Pancreas (tissue), 10 donors: ENCODE measurements around the gene SPHKAP. TPM values are rescaled to one million over a fixed set of nuclear protein-coding genes. Genes with fewer than 3 reads are reported as not detected.
A peak's percentile ranks its signal among the peaks of the same experiment; 100 is the strongest.

Source experiments
- ATAC-seq, 4 donors: fragments of 200-7000 bp; cut with Tn5 transposase; one replicate each; pipeline versions ENCODE4 v1.8.0 to v1.9.1; 2020; ENCODE audit warnings: mild to moderate bottlenecking in 4 of 4, moderate library complexity in 4 of 4
- DNase-seq, 6 donors: peaks; one replicate each; pipeline ENCODE4 v3.0.0-alpha.2; 2020
- FAIRE-seq: peaks from 2 replicates; lab custom pipeline; 2012; peaks lifted over from hg19 to GRCh38; lab: Jason Lieb, UNC
- H3K27ac ChIP-seq, 4 donors: fragments of 200-600 bp; sonication (generic); 1 replicate in 3 of 4; 2 replicates in 1 of 4; pipeline versions ENCODE4 v1.5.0 to v1.8.0; 2020
- H3K27me3 ChIP-seq, 4 donors: fragments of 200-600 bp; one replicate each; pipeline ENCODE4 v1.8.0; 2021
- H3K36me3 ChIP-seq, 3 donors: fragments of 200-600 bp; sonication (generic) in 1 of 3; one replicate each; pipeline versions ENCODE4 v1.5.0 to v1.8.0; 2020 to 2021
- H3K4me1 ChIP-seq, 3 donors: fragments of 200-600 bp; one replicate each; pipeline ENCODE4 v1.8.0; 2021
- H3K4me3 ChIP-seq, 4 donors: fragments of 200-600 bp; sonication (generic) in 2 of 4; one replicate each; pipeline versions ENCODE4 v1.5.0 to v1.8.0; 2020 to 2021
- H3K9me3 ChIP-seq, 4 donors: fragments of 200-600 bp; one replicate each; pipeline ENCODE4 v1.8.0; 2021
- WGBS, 2 donors: extraction: QIAGEN DNeasy Blood & Tissue Kit; methylation state at CpG; one replicate each; pipeline ENCODE4 v1.1.7; 2013; 5-methylcytosine and 5-hydroxymethylcytosine counted together
- intact Hi-C, 3 donors: fragments of 100-400 bp; cut with DNase I; formaldehyde crosslinking; loops; one replicate each; pipeline versions ENCODE4 v1.11.1 to v1.14.2; 2022
- polyA plus RNA-seq, 2 donors: library from polyadenylated mRNA; stranded (reverse); fragments of 200-250 nt; gene quantifications; one replicate each; pipeline ENCODE4 v1.2.3, GENCODE V29; 2013
- total RNA-seq, 6 donors: library from RNA; stranded (reverse); fragmentation: NEBNext Ultra II Directional in 4 of 6; extraction: Animal tissue kit (Norgen Biotek cat#: 25700) in 4 of 6; gene quantifications; one replicate each; pipeline versions ENCODE4 v1.2.1 to v1.2.4, GENCODE V29; 2021 to 2023
- TF ChIP-seq, protein P1 (sequence below), 4 donors: fragments of 200-600 bp; sonication (generic) in 3 of 4; IDR thresholded peaks; one replicate each; pipeline versions ENCODE4 v1.5.0 to v1.8.0; 2021; ENCODE audit warnings: antibody characterized with exemption in 4 of 4
- donor health status: healthy with polysubstance abuse.
- donor health status: DM: no; HTN: no; CAD: no; lungs with moderate emphysema.
- donor health status: DM: no; HTN: no; CAD: no.
- donor health status: control.
- donor health status: control.
- donor health status: Bipolar disorder and iron deficiency.
- donor health status: DM: yes; HTN: yes; CAD: no.
- donor health status: DM: no; HTN: no; CAD: no.
- donor health status: DM: no; HTN: no; CAD: no.
- donor health status: DM: yes; HTN: yes; CAD: no.

The SPHKAP gene
- total and polyA plus RNA-seq, 8 donors = under 0.01 to 0.06 (median 0.02) TPM; not detected in 5

DNA sequence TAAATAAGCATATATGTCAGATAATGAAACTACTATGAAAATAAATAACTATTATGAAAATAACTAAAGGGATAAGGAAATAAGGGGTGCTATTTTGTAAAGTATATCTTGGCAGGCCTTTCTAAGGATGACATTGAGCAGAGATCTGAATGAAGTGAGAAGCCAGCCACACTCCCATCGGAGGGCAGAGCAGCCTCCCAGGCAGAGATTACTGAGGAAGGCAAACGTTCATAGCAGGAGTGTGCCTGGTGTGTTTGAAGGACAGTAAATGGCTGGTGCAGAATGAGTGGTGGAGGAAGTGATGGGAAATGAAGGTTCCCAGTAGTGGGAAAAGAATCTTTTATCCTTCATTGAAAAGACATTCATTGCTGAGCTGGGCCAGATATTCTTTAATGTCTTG is 62.5 kb downstream of the SPHKAP start:
- H3K36me3 ChIP-seq = no peaks in the 10 kb centered on the region
- TF ChIP-seq, protein P1, sequence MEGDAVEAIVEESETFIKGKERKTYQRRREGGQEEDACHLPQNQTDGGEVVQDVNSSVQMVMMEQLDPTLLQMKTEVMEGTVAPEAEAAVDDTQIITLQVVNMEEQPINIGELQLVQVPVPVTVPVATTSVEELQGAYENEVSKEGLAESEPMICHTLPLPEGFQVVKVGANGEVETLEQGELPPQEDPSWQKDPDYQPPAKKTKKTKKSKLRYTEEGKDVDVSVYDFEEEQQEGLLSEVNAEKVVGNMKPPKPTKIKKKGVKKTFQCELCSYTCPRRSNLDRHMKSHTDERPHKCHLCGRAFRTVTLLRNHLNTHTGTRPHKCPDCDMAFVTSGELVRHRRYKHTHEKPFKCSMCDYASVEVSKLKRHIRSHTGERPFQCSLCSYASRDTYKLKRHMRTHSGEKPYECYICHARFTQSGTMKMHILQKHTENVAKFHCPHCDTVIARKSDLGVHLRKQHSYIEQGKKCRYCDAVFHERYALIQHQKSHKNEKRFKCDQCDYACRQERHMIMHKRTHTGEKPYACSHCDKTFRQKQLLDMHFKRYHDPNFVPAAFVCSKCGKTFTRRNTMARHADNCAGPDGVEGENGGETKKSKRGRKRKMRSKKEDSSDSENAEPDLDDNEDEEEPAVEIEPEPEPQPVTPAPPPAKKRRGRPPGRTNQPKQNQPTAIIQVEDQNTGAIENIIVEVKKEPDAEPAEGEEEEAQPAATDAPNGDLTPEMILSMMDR (IDR thresholded peaks at IDR 0.05) = no peak
- no peak for DNase-seq
- H3K9me3 ChIP-seq = no peaks in the 10 kb centered on the region
- FAIRE-seq = no peak
- no peak for ATAC-seq
- no peaks in the 10 kb centered on the region for H3K4me1 ChIP-seq
- no peaks in the 10 kb centered on the region for H3K27me3 ChIP-seq
- 17 to 23% methylated on average over 2 of the region's 2 CpGs for WGBS, 2 donors
- no peak overlapping the region for H3K27ac ChIP-seq
- intact Hi-C loops = no loop called here
- H3K4me3 ChIP-seq = no peak overlapping the region

DNA sequence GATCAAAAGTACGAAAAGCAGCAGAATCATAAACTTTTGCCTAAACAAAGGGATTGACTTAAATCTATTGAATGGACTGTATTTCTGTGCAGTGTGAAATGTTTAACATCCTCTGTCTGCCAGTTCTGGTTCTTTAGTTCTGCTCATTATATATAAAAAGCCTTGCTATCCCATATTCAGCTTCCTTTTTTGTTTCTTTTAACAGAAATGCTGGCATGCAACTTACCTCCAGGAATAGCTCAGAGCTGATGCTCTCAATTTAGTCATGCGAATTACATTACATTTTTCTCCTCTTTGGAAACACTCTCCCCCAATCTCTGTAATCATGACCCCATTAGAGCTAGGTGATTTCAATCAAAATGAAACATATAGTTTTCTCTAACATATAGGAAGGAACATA is 73.6 kb downstream of the SPHKAP start:
- 61 to 75% methylated on average over 2 of the region's 2 CpGs for WGBS, 2 donors
- DNase-seq (no peak), ATAC-seq (no peak), FAIRE-seq (no peak)
- Histone ChIP-seq H3K9me3 (no peaks in the 10 kb centered on the region), H3K4me1 (no peaks in the 10 kb centered on the region), H3K27me3 (no peaks in the 10 kb centered on the region), H3K4me3 (no peak overlapping the region), H3K27ac (no peak overlapping the region), H3K36me3 (no peaks in the 10 kb centered on the region)
- intact Hi-C loops = no loop called here
- TF ChIP-seq, protein P1 (IDR thresholded peaks at IDR 0.05) = no peak

DNA sequence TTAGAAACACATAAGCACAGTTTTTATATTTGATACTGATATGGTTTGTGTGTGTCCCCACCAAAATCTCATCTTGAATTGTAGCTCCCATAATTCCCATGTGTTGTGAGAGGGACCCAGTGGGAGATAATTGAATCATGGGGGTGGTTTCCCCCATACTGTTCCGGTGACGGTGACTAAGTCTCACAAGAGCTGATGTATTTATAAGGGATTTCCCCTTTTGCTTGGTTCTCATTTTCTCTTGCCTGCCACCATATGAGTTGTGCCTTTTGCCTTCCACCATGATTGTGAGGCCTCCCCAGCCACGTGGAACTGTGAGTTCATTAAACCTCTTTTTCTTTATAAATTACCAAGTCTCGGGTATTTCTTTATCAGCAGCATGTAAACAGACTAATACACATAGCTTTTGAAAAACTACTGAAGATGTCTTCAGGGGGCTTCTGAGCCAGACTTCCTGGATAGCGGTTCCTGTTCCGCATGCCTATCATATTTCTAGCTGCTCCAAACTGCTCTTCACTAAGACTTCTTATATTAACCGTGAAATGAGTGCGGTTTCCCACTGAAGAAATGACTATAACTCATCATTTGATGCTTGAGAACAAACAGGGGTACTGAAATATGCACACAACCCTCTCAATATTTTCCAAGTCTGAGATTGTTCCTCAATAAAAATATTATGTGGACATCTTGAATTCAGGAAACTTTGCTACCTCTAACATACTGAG is 75.8 kb downstream of the SPHKAP start:
- no peak for FAIRE-seq

DNA sequence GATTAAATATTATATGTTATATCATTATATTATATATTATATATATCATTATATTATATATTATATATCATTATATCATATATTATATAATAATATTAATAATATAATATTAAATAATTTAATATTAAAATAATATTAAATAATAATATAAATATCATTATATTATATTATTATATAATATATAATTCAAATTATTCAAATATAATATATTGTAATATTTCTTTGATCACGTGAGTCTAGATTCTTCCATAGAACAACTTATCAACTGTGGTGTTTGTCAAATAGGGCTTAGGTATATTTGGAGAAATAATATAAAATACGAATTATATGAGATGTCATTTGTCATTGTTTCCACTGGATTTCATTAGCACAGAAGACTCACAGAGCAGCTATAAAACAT is 77.3 kb downstream of the SPHKAP start:
- Histone ChIP-seq H3K27me3 (no peaks in the 10 kb centered on the region), H3K27ac (no peak overlapping the region), H3K9me3 (no peaks in the 10 kb centered on the region), H3K4me3 (no peak overlapping the region), H3K4me1 (no peaks in the 10 kb centered on the region), H3K36me3 (no peaks in the 10 kb centered on the region)
- 64 to 81% methylated on average over 2 of the region's 2 CpGs for WGBS, 2 donors
- ATAC-seq = no peak
- TF ChIP-seq, protein P1 (IDR thresholded peaks at IDR 0.05) = no peak
- intact Hi-C loops = no loop called here
- peak; percentile 99 for FAIRE-seq
- no peak for DNase-seq

More for the DNA sequence above, 75.8 kb downstream of the SPHKAP start:
- TF ChIP-seq, protein P1 (IDR thresholded peaks at IDR 0.05) = no peak
- H3K27me3 ChIP-seq = no peaks in the 10 kb centered on the region
- no peak overlapping the region for H3K4me3 ChIP-seq
- 73 to 79% methylated on average over 8 of the region's 8 CpGs for WGBS, 2 donors
- no peaks in the 10 kb centered on the region for H3K4me1 ChIP-seq
- no peaks in the 10 kb centered on the region for H3K9me3 ChIP-seq
- intact Hi-C loops = no loop called here
- H3K27ac ChIP-seq = no peak overlapping the region
- no peaks in the 10 kb centered on the region for H3K36me3 ChIP-seq
- no peak for ATAC-seq
- no peak for DNase-seq

DNA sequence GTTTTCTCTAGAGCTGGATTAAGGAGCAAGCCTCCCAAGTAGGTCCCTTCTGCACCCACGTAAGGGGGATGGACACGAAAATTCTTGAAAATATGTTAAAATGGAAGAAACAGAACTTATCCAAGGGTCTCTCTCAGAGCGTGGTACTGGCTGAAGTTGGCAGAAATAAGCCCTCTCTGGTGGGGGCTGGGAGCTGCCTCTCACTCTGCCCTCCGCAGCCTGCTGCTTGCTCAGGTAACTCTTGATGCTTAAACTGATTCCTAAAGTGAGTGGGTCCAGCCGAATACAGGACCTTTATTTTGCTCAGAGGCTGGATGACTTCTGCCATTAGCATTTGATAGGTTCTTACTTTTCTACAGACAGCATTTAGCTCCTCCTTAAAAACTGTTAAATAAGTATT is 78.1 kb downstream of the SPHKAP start:
- FAIRE-seq (no peak), DNase-seq (no peak)
- no peaks in the 10 kb centered on the region for H3K9me3 ChIP-seq

More for the DNA sequence above, 78.1 kb downstream of the SPHKAP start:
- no peak overlapping the region for H3K4me3 ChIP-seq
- no peak for ATAC-seq
- H3K36me3 ChIP-seq = no peaks in the 10 kb centered on the region
- TF ChIP-seq, protein P1 (IDR thresholded peaks at IDR 0.05) = no peak
- 57 to 70% methylated on average over 5 of the region's 5 CpGs for WGBS, 2 donors
- intact Hi-C loops = no loop called here
- no peaks in the 10 kb centered on the region for H3K27me3 ChIP-seq
- H3K27ac ChIP-seq = no peak overlapping the region
- no peaks in the 10 kb centered on the region for H3K4me1 ChIP-seq
